HG02763 (cell line): Measurements from ENCODE around the gene KCP.
A peak's percentile ranks its signal among the peaks of the same experiment; 100 is the strongest.

ENCODE experiments used
- ATAC-seq: cut with Tn5 transposase; IDR thresholded peaks from one replicate; pipeline ENCODE4 v1.9.1; 2021; ENCODE audit warnings: mild to moderate bottlenecking, moderate library complexity; ENCODE audit not compliant: unreplicated experiment

KCP gene

GRCh38 chr7:128939075-128939860 is 28.8 kb upstream of the KCP start:
- no peak for ATAC-seq

DNA sequence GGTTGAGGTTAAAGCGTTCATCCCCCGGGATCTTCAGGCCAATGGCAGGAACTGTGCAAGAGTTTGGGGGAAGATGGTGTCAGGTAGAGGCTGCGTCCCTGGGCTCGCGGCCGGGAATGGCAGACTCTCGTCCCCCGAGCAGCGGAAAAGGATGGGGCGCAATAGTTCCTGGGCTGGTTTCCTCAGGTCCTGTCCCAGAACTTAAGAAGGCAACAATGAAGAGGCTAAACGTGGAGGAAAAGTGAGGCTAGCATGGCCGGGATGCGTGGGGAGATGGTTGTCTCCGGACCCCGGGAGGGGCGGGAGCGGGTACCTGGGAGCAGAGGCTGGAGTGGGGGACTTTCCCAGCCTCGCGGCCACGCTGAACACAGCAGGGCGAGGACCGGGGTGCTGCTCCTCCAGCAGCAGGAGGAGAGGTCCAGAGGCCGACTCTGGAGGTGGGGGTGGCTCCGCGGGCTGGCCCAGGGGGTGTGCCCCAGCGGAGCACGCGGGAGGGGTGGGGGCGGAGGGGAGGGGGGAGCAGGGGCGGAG is 28.1 kb upstream of the KCP start:
- no peak for ATAC-seq

- no peak for ATAC-seq
Measured at GRCh38 chr7:128937647-128938543, 27.4 kb upstream of the KCP start, which contains the start of gene IRF5. TSS of gene IRF5 (plus strand) at chr7:128937927. CDS start at chr7:128942082, 4,155 bp downstream.

GRCh38 chr7:128937271-128937646 is 26.8 kb upstream of the KCP start:
- ATAC-seq, result no peak

- no peak for ATAC-seq
Measured at GRCh38 chr7:128936798-128937197, 26.3 kb upstream of the KCP start.

DNA sequence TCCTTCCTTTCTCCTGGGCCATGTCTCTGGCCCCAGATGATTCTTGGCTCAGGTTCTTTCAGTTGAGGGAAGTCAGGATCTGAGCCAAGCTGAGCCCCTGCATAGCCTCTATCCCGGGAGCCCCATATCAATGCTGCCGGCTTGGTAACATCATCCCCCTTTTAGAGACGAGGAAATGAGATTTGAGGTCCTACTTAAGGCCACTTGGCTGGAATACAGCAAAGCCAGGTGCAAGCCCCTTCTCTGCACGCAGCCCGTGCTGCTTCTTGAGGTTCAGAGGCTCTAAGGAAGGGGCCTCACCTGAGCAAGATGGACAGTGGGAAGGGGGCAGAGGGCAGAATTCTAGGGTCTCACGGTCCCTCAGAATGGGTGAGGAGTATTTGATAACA is 24.8 kb upstream of the KCP start:
- ATAC-seq, result no peak

GRCh38 chr7:128934361-128935341 is 24.1 kb upstream of the KCP start:
- peak; percentile 35 for ATAC-seq

DNA sequence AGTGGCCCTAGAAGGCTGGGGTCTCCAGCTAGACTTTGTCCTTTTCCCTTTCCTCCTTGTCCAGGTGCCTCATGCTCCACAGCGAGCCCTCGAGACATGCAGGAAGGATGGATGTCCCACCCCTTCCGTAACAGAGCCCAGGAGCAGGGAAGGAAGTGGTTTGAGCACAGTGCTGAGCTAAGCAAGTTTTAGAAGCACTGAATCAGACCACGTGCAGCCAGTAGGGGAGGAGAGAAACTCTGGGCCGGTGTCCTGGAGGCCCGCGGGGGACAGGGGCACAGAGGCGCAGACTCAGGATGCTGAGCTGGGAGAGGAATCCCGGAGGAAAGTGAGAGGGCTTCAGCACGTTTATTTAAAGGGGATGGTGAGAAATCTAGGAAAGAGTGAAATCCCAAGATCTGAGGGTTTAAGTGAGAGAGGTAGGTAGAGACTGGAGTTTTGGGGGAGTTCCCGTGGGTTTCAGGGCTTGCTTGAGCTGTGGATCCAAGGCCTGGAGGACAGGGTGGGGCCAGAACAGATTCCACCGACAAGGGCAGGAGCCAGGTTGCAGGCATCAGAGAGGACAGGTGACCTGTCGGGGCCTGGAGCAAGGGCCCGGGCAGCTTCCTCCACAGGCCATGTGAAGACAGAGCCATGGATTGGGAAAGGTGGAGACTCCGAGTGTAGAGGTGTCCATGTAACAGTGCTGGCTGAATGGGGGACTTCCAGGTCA is 22.8 kb upstream of the KCP start:
- peak; percentile 27 for ATAC-seq

DNA sequence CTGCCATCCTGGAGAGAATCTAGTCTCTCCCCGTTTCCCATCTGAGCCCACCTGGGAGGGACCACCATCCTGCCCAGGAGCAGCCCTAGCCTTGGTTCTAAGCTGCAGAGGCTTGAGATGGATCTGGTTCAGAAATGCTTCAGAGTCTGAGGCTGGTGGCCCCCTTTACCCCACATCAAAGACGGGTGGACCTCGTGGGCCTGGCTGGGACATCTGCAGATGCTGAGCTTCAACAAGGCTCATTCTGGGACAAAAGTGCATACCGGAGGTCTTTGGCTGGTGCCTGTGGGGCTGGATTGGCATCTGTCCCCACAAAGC is 22.3 kb upstream of the KCP start:
- ATAC-seq, result no peak

DNA sequence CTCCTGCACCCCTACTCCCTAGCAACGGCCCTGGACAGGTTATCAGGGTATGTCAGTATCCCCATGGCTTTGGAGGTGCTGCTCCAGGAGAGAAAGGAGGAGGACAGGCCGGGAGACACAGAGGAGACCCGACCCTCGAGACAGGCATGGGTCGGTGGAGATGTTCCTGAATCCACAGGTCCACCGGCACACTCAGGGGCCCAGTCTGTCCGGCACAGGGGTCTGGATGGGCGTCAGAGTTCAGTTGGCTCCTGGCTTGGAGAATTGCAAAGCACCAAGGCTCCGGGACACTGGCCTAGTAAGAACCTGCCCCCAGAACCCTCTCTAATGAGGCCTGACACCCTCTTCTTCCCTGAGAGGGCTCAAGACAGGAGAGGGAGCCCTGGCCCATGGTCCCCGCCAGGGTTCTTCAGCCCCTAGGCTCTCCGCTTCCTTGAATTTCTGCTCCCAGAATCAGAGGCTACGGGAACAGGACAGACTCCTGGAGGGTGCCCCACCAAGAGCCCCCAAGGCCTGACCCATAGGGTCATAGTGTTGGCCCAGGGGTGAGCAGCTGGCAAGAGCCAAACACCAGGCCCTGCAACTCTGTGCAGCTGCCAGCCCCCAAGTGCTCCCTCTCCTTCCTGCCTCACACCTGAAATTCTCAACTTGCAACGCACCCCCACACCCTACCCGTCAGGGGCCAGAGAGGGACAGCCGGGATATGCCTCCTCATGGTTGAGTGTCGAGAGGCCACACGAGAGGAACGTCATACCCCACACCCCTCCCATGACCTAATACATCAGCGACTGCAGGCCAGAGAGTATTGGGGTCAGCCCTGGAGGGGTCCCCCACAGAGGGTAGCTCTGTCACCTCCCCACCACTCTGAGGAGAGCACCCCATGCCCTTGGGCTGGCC is 21.7 kb upstream of the KCP start:
- ATAC-seq, result no peak

- no peak for ATAC-seq
Measured at GRCh38 chr7:128931190-128931798, 20.8 kb upstream of the KCP start.

GRCh38 chr7:128928882-128929788 is 18.6 kb upstream of the KCP start:
- ATAC-seq, result no peak

GRCh38 chr7:128928159-128928813 is 17.8 kb upstream of the KCP start:
- ATAC-seq, result no peak

- no peak for ATAC-seq
Measured at GRCh38 chr7:128924707-128925588, 14.4 kb upstream of the KCP start.

DNA sequence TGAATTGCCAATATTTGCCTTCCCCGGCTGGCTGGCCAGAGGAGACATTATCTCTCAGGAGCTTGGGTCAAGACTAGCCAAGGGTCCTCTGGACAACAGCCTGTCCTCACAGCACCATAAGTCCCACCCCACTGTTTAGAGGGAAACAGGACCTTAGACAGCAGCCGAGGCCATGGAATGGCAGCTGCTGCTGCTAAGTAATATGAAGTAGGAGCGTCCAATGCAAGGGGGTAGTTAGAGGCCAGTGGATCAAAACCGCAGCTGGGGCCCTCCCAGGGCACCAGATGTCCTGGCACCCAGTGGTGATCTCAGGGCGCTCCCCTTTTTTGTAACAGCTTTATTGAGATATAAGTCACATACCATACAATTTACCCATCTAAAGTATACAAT is 12.9 kb upstream of the KCP start:
- ATAC-seq, result no peak
